H1 (cell line): Measurements from ENCODE around the gene UGGT1. TPM values are rescaled to one million over a fixed set of nuclear protein-coding genes. Genes with fewer than 3 reads are reported as not detected.

Experiments
- CTCF ChIA-PET: fragments of 300-600 bp; sonication (Branson Sonifier 250); formaldehyde crosslinking; loops from one replicate; lab custom pipeline; 2021; ENCODE audit not compliant: partially characterized antibody; lab: Charles Lee
- POLR2A ChIA-PET: fragments of 300-600 bp; sonication (Branson Sonifier 250); formaldehyde crosslinking; loops from one replicate; lab custom pipeline; 2021; ENCODE audit warnings: inconsistent platforms; ENCODE audit not compliant: partially characterized antibody; lab: Charles Lee
- DNase-seq, 2 experiments: peaks; one replicate each; pipeline versions ENCODE4 v3.0.0 to v3.0.0-alpha.2; 2010 to 2022; ENCODE audit warnings: low spot score in 2 of 2, low read depth in 1 of 2, mixed read lengths in 1 of 2
- FAIRE-seq: peaks from 2 replicates; lab custom pipeline; 2011; peaks lifted over from hg19 to GRCh38; lab: Jason Lieb, UNC
- H2AFZ ChIP-seq: 2 replicates; pipeline ENCODE4 v1.8.1; 2012; ENCODE audit warnings: low read length, inconsistent platforms
- H2AK5ac ChIP-seq: 2 replicates; pipeline ENCODE4 v1.6.1; 2013; ENCODE audit warnings: low read depth, low read length
- H2BK120ac ChIP-seq: replicated peaks from 2 replicates; pipeline ENCODE3; 2013; ENCODE audit warnings: low read depth, low read length, inconsistent platforms
- H2BK12ac ChIP-seq: 2 replicates; pipeline ENCODE4 v1.6.1; 2013; ENCODE audit warnings: low read depth, low read length
- H2BK15ac ChIP-seq: 2 replicates; pipeline ENCODE4 v1.6.1; 2013; ENCODE audit warnings: low read length
- H2BK20ac ChIP-seq: 2 replicates; pipeline ENCODE4 v1.6.1; 2013; ENCODE audit warnings: low read length
- H2BK5ac ChIP-seq: 2 replicates; pipeline ENCODE4 v1.6.1; 2013; ENCODE audit warnings: low read depth, low read length
- H3K14ac ChIP-seq: 2 replicates; pipeline ENCODE4 v1.6.1; 2013; ENCODE audit warnings: inconsistent platforms; ENCODE audit not compliant: insufficient read length
- H3K18ac ChIP-seq: 2 replicates; pipeline ENCODE4 v1.6.1; 2013; ENCODE audit warnings: low read length; ENCODE audit errors: extremely low read depth
- H3K23ac ChIP-seq: 2 replicates; pipeline ENCODE4 v1.6.1; 2013; ENCODE audit warnings: inconsistent platforms; ENCODE audit not compliant: insufficient read length
- H3K23me2 ChIP-seq: 2 replicates; pipeline ENCODE4 v1.6.1; 2013; ENCODE audit warnings: low read depth, low read length
- H3K27ac ChIP-seq: 2 replicates; pipeline ENCODE4 v1.6.1; 2011; ENCODE audit warnings: low read depth, low read length, inconsistent platforms
- H3K27me3 ChIP-seq, 4 experiments: replicated peaks in 1 of 4; 1 replicate in 1 of 4; 2 replicates in 3 of 4; pipeline versions ENCODE4 v1.6.1 to v1.8.1; 2011 to 2013; ENCODE audit warnings: low read length in 3 of 4, mild to moderate bottlenecking in 3 of 4, inconsistent platforms in 2 of 4, mixed read lengths in 2 of 4, moderate library complexity in 1 of 4; ENCODE audit not compliant: control insufficient read depth in 3 of 4, insufficient read depth in 3 of 4; ENCODE audit errors: extremely low read depth in 1 of 4
- H3K36me3 ChIP-seq, 4 experiments: 2 replicates each; pipeline versions ENCODE4 v1.6.1 to v1.8.1; 2011 to 2013; ENCODE audit warnings: mild to moderate bottlenecking in 4 of 4, low read length in 3 of 4, moderate library complexity in 2 of 4, control low read depth in 1 of 4, inconsistent platforms in 1 of 4; ENCODE audit not compliant: insufficient read depth in 4 of 4, control insufficient read depth in 2 of 4
- H3K4ac ChIP-seq: replicated peaks from 2 replicates; pipeline ENCODE3; 2013; ENCODE audit warnings: low read length, low read depth, mixed read lengths, inconsistent platforms; ENCODE audit not compliant: insufficient read length
- H3K4me1 ChIP-seq, 4 experiments: replicated peaks in 1 of 4; 1 replicate in 1 of 4; 2 replicates in 3 of 4; pipeline versions ENCODE4 v1.6.1 to v1.8.1; 2011 to 2013; ENCODE audit warnings: low read length in 3 of 4, inconsistent platforms in 2 of 4, mixed read lengths in 1 of 4; ENCODE audit not compliant: insufficient read depth in 4 of 4, control insufficient read depth in 3 of 4
- H3K4me2 ChIP-seq, 2 experiments: 2 replicates each; pipeline versions ENCODE4 v1.6.1 to v1.8.1; 2011 to 2013; ENCODE audit warnings: low read depth in 2 of 2, low read length in 2 of 2, control low read depth in 1 of 2, inconsistent platforms in 1 of 2, mild to moderate bottlenecking in 1 of 2; ENCODE audit not compliant: insufficient read depth in 1 of 2
- H3K4me3 ChIP-seq, 4 experiments: fragments of 200-600, 300-600 bp in 1 of 4; sonication (generic), shearing (Covaris generic), sonication (Bioruptor Twin) in 1 of 4; 2 replicates each; pipeline versions ENCODE4 v1.5.1 to v1.8.1; 2011 to 2016; ENCODE audit warnings: low read length in 4 of 4, low read depth in 3 of 4, control low read depth in 2 of 4, inconsistent platforms in 2 of 4, mild to moderate bottlenecking in 2 of 4, mixed read lengths in 1 of 4, moderate library complexity in 1 of 4; ENCODE audit not compliant: insufficient read depth in 2 of 4; ENCODE audit errors: extremely low read depth in 1 of 4
- H3K56ac ChIP-seq: replicated peaks from 2 replicates; pipeline ENCODE3; 2013; ENCODE audit warnings: low read depth, mild to moderate bottlenecking, mixed read lengths, low read length, inconsistent platforms; ENCODE audit not compliant: insufficient read length
- H3K79me1 ChIP-seq: 2 replicates; pipeline ENCODE4 v1.6.1; 2013; ENCODE audit warnings: low read depth, low read length, control low read depth
- H3K79me2 ChIP-seq, 2 experiments: 2 replicates each; pipeline versions ENCODE4 v1.6.1 to v1.8.1; 2012 to 2013; ENCODE audit warnings: low read length in 2 of 2, mild to moderate bottlenecking in 2 of 2, inconsistent platforms in 1 of 2; ENCODE audit not compliant: insufficient read depth in 2 of 2, control insufficient read depth in 1 of 2
- H3K9ac ChIP-seq, 4 experiments: replicated peaks in 1 of 4; 1 replicate in 1 of 4; 2 replicates in 3 of 4; pipeline versions ENCODE4 v1.6.1 to v1.8.1; 2011 to 2013; ENCODE audit warnings: low read depth in 3 of 4, low read length in 3 of 4, control low read depth in 2 of 4, mild to moderate bottlenecking in 2 of 4, moderate library complexity in 2 of 4, inconsistent platforms in 1 of 4; ENCODE audit errors: extremely low read depth in 1 of 4
- H3K9me3 ChIP-seq, 2 experiments: 2 replicates each; pipeline versions ENCODE4 v1.6.1 to v1.8.1; 2012 to 2013; ENCODE audit warnings: mild to moderate bottlenecking in 2 of 2, moderate library complexity in 2 of 2, control low read depth in 1 of 2, inconsistent platforms in 1 of 2, low read depth in 1 of 2, low read length in 1 of 2, mixed read lengths in 1 of 2; ENCODE audit not compliant: insufficient read depth in 2 of 2
- H4K20me1 ChIP-seq, 2 experiments: replicated peaks in 1 of 2; 2 replicates each; pipeline versions ENCODE3 to v1.8.1; 2011 to 2013; ENCODE audit warnings: inconsistent platforms in 2 of 2, low read length in 2 of 2, mild to moderate bottlenecking in 1 of 2; ENCODE audit not compliant: insufficient read depth in 2 of 2, control insufficient read depth in 1 of 2
- H4K5ac ChIP-seq: 2 replicates; pipeline ENCODE4 v1.6.1; 2013; ENCODE audit warnings: low read length, low read depth, mixed read lengths, inconsistent platforms; ENCODE audit not compliant: insufficient read length
- H4K8ac ChIP-seq: 2 replicates; pipeline ENCODE4 v1.8.0; 2013; ENCODE audit warnings: mild to moderate bottlenecking, moderate library complexity, low read length, inconsistent platforms; ENCODE audit not compliant: insufficient read depth; ENCODE audit errors: extremely low read depth
- H4K91ac ChIP-seq: replicated peaks from 2 replicates; pipeline ENCODE3; 2013; ENCODE audit warnings: low read length, mixed read lengths, inconsistent platforms; ENCODE audit not compliant: insufficient read length
- CTCF ChIP-seq, 3 experiments: IDR thresholded peaks; 1 replicate in 2 of 3; 2 replicates in 1 of 3; pipeline versions ENCODE4 v1.5.1 to v1.6.1; 2011; ENCODE audit warnings: low read length in 3 of 3, mild to moderate bottlenecking in 3 of 3, inconsistent platforms in 2 of 3, low read depth in 1 of 3, moderate library complexity in 1 of 3; ENCODE audit not compliant: insufficient read depth in 1 of 3; ENCODE audit errors: control extremely low read depth in 1 of 3
- TCF12 ChIP-seq: IDR thresholded peaks from 2 replicates; pipeline ENCODE4 v1.6.1; 2011; ENCODE audit warnings: low read depth, mild to moderate bottlenecking, low read length
- WGBS, 2 experiments: shearing (Covaris generic) in 1 of 2; methylation state at CpG; one replicate each; pipeline versions ENCODE4 v1.1.6 to v1.1.7; 2013 to 2015; ENCODE audit warnings: low lambda C conversion rate in 2 of 2, mixed read lengths in 2 of 2, inconsistent platforms in 1 of 2, low coverage in 1 of 2, missing lambda C conversion rate in 1 of 2; ENCODE audit not compliant: insufficient replicate concordance in 2 of 2, insufficient coverage in 1 of 2, insufficient read length in 1 of 2; ENCODE audit errors: extremely low coverage in 1 of 2, missing lambda C conversion rate in 1 of 2; 5-methylcytosine and 5-hydroxymethylcytosine counted together
- polyA plus RNA-seq, 7 experiments: library from polyadenylated mRNA; depleted of rRNA in 3 of 7; stranded (reverse) in 5 of 7; unstranded in 2 of 7; fragments of >200 nt in 5 of 7; fragments of 200-250 nt in 2 of 7; gene quantifications; 1 replicate in 5 of 7; 2 replicates in 1 of 7; 4 replicates in 1 of 7; pipeline versions ENCODE4 v1.2.1 to v1.2.3, GENCODE V29; 2011 to 2013; ENCODE audit warnings: missing spikeins in 2 of 7, mixed read lengths in 2 of 7
- total RNA-seq: library from RNA; stranded (reverse); fragmentation: NEBNext Ultra II Directional; extraction: Animal tissue kit (Norgen Biotek cat#: 25700); gene quantifications from 2 replicates; pipeline ENCODE4 v1.2.1, GENCODE V29; 2021

UGGT1 gene
- total and polyA plus RNA-seq, 2 of the 8 experiments (the other 6 are each of a cell fraction or from before 2014, with no cell fraction given), result 14.9 to 57.3 TPM

GRCh38 chr2:128105072-128105471 lies 14.1 kb downstream of the UGGT1 start:
- no peaks in the 10 kb centered on the region for H4K20me1 ChIP-seq
- H2BK20ac ChIP-seq, result no peak overlapping the region
- H4K91ac ChIP-seq, result no peak overlapping the region
- no peaks in the 10 kb centered on the region for H3K4me1 ChIP-seq
- no peak overlapping the region for H2BK5ac ChIP-seq
- H3K14ac ChIP-seq, result no peak overlapping the region
- H3K9me3 ChIP-seq, result no peaks in the 10 kb centered on the region
- 92% methylated on average over 4 of the region's 4 CpGs; no CpG with 5 or more reads in 1 of the 2 experiments for WGBS, 2 experiments
- POLR2A ChIA-PET, result no interaction called here
- no peak overlapping the region for H3K4me3 ChIP-seq
- no peak overlapping the region for H2BK15ac ChIP-seq
- H3K36me3 ChIP-seq, result peaks cover 0 to 34% (median 7%) of the 10 kb centered on the region in 4 experiments; a peak in 5 of 8 replicates
- H3K9ac ChIP-seq, result no peak overlapping the region
- FAIRE-seq (no peak), DNase-seq (no peak)
- H3K27me3 ChIP-seq, result no peaks in the 10 kb centered on the region
- H4K8ac ChIP-seq, result no peak overlapping the region
- H2AK5ac ChIP-seq, result no peak overlapping the region
- H3K23me2 ChIP-seq, result no peaks in the 10 kb centered on the region
- H3K56ac ChIP-seq, result no peak overlapping the region
- no peak for TF ChIP-seq CTCF (IDR thresholded peaks at IDR 0.05; ENCODE audit: control extremely low read depth in 1 of 3, insufficient read depth in 1 of 3, low read depth in 1 of 3, low read length in 3 of 3)
- TF ChIP-seq TCF12, result no peak
- H4K5ac ChIP-seq, result no peak overlapping the region
- H2AFZ ChIP-seq, result no peak overlapping the region
- H3K4ac ChIP-seq, result no peak overlapping the region
- no peak overlapping the region for H3K4me2 ChIP-seq
- H3K27ac ChIP-seq, result no peak overlapping the region
- CTCF ChIA-PET, result interaction anchor here (6.1 kb wide), 1 partner anchor 41 kb away, joined by 26 read pairs; no protein-coding TSS in a partner anchor
- H3K23ac ChIP-seq, result no peak overlapping the region
- H3K79me2 ChIP-seq, result peaks cover 0 to 17% of the 10 kb centered on the region in 2 experiments; a peak in 2 of 4 replicates
- H2BK120ac ChIP-seq, result no peak overlapping the region
- H3K18ac ChIP-seq, result no peak overlapping the region
- no peak overlapping the region for H2BK12ac ChIP-seq
- no peaks in the 10 kb centered on the region for H3K79me1 ChIP-seq
